ENCODE data around the gene TPRN. TPM values are rescaled to one million over a fixed set of nuclear protein-coding genes. Genes with fewer than 3 reads are reported as not detected.

TPRN gene
- total RNA-seq, 1 donor from 2014 or later, result 6.4 TPM

DNA sequence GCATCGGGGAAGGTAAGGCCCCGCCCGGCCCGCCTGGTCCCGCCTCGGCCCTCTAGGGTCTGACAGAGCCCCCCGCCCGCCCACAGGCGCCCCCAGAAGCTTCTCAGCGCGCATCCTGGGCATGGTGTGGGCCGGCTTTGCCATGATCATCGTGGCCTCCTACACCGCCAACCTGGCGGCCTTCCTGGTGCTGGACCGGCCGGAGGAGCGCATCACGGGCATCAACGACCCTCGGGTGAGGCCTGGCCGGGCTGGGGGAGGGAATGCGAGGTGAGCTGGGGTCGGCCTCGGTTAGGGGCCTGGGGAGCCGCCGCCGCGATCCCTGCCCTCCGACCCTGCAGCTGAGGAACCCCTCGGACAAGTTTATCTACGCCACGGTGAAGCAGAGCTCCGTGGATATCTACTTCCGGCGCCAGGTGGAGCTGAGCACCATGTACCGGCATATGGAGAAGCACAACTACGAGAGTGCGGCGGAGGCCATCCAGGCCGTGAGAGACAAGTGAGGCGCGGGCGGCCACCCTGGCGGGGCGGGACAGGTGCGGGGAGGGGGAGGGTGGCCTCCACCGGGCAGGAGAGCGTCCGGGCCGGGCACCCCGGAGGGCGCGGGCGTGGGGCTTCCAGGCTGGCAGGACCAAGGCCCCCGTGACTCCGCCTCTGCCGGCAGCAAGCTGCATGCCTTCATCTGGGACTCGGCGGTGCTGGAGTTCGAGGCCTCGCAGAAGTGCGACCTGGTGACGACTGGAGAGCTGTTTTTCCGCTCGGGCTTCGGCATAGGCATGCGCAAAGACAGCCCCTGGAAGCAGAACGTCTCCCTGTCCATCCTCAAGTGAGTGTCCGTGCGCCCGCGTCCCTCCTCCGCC is 37.8 kb downstream of the TPRN start:
- DNase-seq (ENCODE audit: low read depth, low spot score), result no peak

DNA sequence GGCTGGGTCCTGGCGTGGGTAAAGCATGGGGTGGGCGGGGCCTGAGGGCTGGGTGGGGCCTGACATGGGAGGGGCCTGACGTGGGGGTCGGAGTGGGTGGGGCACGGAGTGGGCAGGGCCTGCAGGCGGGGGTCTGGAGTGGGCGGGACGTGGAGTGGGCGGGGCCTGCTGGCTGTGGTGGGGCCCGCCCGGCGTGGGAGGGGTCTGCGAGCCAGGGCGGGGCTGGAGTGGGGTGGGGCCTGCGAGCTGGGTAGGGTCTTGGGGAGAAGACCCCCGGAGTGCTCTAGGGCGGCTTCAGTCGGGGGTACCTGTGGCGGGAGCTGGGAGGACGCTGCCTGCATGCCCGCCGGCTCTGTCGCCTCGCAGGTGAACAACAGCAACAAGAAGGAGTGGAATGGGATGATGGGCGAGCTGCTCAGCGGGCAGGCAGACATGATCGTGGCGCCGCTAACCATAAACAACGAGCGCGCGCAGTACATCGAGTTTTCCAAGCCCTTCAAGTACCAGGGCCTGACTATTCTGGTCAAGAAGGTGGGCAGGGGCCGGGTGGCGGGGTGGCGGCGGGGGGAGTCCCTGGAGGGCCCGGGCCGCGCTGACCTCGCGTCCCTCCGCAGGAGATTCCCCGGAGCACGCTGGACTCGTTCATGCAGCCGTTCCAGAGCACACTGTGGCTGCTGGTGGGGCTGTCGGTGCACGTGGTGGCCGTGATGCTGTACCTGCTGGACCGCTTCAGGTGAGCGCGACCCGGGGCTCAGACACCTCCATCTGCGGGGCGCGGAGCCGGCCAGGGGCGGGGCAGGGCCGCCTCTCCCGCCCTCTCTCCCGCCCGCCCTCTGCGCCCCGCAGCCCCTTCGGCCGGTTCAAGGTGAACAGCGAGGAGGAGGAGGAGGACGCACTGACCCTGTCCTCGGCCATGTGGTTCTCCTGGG is 38.7 kb downstream of the TPRN start:
- no peak for DNase-seq (ENCODE audit: low read depth, low spot score)

GRCh38 chr9:137160716-137161557 is 39.6 kb downstream of the TPRN start:
- DNase-seq (ENCODE audit: low read depth, low spot score), result no peak

DNA sequence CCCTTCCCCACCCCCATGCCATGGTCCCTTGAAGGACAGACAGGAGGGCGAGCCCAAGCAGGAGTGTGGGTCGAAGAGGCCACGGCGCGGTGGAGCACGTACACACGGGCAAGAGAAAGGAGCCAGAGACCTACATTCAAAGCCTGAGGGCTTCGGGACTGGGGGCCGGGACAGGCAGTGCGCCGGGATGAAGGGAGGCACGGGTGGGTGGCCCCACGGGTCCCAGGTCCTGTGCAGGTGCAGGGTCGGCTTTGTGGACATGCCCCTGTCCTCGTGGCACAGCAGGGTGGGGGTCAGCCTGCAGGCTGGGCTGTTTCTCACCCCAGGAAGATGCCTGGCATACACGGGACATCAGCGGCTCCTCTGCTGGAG is 40.5 kb downstream of the TPRN start:
- DNase-seq (ENCODE audit: low read depth, low spot score), result no peak

DNA sequence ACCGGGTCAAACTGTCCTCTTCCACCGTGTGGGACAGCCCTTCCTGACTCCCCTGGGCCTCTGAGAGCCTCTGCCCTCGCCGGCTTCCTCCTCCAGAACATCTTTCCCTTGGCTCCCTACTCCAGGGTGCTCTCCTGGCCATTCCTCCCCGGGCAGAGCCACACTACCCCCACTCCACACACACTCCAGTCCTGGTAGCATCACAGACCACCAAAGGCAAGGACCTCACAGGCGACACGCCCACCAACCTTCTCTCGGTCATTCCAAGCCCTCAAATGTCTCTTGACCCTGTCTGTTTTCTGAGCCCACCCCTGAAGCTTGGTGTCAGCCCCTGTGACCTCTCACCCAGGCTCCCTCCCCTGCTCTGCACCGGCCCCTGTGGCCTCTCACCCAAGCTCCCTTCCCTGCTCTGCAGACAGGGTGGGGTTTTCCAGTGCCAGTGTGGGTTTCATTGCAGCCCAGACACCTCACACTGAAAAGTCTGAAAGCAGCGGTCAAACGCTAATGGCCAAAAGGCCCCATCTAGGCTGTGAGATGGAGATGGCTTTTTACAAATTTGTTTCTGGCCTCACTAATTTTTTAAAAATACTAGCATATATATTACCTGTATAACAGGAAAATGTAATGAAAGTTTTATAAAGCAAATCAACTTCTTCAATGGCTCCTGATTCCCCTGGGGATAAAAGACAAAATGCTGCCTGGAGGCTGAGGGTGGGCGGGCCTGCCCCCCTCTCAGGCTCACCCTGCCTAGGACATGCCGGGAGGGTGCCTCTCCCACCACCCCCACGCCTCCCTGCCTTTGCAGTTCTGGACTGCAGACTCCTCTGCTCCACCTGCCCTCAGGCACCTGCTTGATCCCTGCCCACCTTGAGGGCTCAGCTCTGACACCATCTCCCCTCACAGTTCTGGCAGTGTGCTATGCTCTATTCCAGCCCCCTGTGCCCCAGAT is 41.2 kb downstream of the TPRN start:
- DNase-seq (ENCODE audit: low read depth, low spot score), result no peak

GRCh38 chr9:137158625-137159024 is 41.9 kb downstream of the TPRN start:
- no peak for DNase-seq (ENCODE audit: low read depth, low spot score)

DNA sequence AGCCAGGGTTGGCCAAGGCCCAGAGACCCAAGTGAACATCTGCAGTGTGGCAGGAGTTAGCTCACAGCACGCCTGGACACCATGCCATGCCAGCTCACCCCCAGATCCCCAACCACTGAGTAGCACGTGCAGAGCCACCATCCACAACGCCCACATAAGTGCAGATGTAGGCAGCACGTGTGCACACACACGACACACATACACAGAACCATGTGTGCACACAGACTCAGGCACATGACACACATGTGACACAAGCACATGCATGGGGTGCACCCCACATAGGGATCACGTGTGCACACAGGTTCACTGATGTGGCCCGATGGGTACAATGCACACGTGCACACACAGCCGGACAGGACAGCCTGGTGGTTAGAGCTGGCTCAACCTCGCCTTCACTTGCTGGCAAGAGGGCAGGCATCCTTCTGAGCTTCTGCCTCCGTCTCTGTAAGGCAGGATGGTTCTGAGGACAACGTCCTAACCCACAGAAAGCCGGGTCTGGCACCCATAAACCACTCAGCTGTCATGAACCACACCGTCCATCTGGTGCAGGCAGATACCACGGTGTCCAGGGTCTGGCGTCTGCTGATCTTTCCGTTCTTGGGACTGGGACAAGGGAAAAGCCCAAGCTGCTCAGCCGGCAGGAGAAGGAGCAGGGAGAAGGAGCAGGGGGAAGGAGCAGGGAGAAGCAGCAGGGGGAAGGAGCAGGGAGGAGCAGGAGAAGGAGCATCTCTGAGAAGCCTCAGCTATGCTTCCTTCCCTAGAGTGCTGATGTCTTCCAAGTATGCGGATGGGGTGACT is 42.7 kb downstream of the TPRN start:
- no peak for DNase-seq (ENCODE audit: low read depth, low spot score)

- no peak for DNase-seq (ENCODE audit: low read depth, low spot score)
These were observed 43.8 kb downstream of the TPRN start for GRCh38 chr9:137156567-137157375.

DNA sequence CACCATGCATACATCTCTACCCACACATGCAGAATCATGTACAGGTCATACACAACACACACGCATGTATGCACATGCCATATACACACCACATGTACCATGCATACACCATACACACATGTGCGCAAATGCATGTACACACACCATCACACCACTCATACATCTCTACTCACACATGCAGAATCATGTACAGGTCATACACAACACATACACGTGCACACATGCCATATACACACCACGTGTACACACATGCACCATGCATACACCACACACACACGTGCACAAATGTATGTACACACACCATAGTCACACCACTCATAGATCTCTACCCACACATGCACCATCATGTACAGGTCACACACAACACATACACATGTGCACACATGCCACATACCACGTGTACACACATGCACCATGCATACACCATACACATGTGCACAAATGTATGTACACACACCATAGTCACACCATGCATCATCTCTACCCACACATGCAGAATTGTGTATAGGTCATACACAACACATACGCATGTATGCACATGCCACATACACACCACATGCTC is 47.6 kb downstream of the TPRN start:
- DNase-seq (ENCODE audit: low read depth, low spot score), result no peak

DNA sequence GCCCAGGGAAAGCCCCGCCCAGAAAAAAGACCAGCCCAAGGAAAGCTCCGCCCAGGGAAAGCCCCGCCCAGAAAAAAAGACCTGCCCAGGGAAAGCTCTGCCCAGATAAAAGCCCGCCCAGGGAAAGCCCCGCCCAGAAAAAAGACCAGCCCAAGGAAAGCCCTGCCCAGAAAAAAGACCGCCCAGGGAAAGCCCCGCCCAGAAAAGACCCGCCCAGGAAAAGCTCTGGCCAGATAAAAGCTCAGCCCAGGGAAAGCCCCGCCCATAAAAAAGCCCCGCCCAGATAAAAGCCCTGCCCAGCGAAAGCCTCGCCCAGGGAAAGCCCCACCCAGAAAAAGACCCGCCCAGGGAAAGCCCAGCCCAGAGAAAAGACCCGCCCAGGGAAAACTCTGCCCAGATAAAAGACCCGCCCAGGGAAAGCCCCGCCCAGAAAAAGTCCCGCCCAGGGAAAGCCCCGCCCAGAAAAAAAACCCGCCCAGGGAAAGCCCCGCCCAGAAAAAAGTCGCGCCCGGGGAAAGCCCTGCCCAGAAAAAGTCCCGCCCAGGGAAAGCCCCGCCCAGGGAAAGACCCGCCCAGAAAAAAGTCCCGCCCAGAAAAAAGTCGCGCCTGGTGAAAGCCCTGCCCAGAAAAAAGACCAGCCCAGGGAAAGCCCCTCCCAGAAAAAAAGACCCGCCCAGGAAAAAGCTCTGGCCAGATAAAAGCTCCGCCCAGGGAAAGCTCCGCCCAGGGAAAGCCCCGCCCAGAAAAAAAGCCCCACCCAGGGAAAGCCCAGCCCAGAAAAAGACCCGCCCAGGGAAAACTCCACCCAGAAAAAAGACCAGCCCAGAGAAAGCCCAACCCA is 49.7 kb downstream of the TPRN start:
- no peak for DNase-seq (ENCODE audit: low read depth, low spot score)

GRCh38 chr9:137149942-137150616 is 50.5 kb downstream of the TPRN start:
- no peak for DNase-seq (ENCODE audit: low read depth, low spot score)

GRCh38 chr9:137149363-137149762 is 51.2 kb downstream of the TPRN start:
- DNase-seq (ENCODE audit: low read depth, low spot score), result no peak

DNA sequence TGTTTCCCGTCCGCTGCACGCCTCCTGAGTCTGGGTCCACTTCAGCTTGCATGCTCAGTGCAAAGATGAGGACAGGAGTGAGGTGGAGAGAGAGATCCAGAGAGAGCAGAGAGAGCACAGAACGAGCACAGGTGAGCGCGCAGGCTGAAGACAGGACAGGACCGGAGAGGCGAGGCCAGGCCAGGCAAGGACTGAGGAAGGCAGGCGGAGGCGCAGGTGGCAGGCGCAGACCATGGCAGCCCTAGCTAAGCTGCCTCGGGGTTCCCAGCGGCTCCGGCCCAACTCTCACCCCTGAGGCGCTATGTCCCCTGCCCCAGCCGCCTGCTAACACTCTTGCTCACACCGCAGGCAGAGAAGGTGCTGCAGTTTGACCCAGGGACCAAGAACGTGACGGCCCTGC is 51.9 kb downstream of the TPRN start:
- DNase-seq (ENCODE audit: low read depth, low spot score), result no peak

DNA sequence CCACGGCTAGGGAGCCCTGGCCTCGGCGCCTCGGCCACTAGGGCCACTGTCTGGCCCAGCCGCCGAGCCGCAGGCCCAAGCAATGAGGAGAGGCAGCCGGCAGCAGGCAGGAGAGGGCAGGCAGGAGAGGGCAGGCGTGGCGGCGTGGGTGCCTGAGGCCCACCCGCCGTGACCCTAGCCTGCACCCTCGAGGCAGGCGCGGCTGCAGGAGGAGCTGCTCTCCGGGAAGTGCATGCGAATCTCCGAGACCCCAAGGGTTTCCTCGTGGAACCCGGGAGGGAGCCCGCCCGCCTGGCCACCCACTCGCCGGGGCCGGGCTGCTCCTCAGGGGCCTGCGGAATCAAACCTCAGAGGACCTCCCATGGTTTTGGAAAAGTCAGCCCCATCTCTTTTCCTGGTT is 52.3 kb downstream of the TPRN start:
- no peak for DNase-seq (ENCODE audit: low read depth, low spot score)

GRCh38 chr9:137147793-137148160 is 52.8 kb downstream of the TPRN start:
- no peak for DNase-seq (ENCODE audit: low read depth, low spot score)

- DNase-seq (ENCODE audit: low read depth, low spot score), result no peak
These were observed 53.3 kb downstream of the TPRN start for GRCh38 chr9:137147091-137147792.
